Mesendoderm (in vitro differentiated cells): Measurements from ENCODE around the gene AMN.
"Not testable (repeated sequence)": the region's sequence is repeated elsewhere in the genome, so short reads cannot be mapped to it uniquely, and the experiment has no call there.

Experiments used
- DNase-seq: peaks from one replicate; pipeline ENCODE4 v3.0.0; 2013
- H2AK5ac ChIP-seq: 2 replicates; pipeline ENCODE4 v1.6.1; 2013; ENCODE audit warnings: low read length, inconsistent platforms
- H2BK120ac ChIP-seq: 2 replicates; pipeline ENCODE4 v1.6.1; 2013; ENCODE audit warnings: low read depth, mild to moderate bottlenecking, low read length, moderate library complexity, mixed read lengths
- H2BK15ac ChIP-seq: replicated peaks from 2 replicates; pipeline ENCODE4 v1.6.1; 2013; ENCODE audit warnings: low read depth, mild to moderate bottlenecking, moderate library complexity
- H2BK5ac ChIP-seq: 2 replicates; pipeline ENCODE4 v1.6.1; 2013; ENCODE audit warnings: low read length, inconsistent platforms
- H3K18ac ChIP-seq: 2 replicates; pipeline ENCODE4 v1.6.1; 2013; ENCODE audit warnings: mild to moderate bottlenecking, low read length, mixed read lengths
- H3K23ac ChIP-seq: one replicate; pipeline ENCODE4 v1.6.1; 2013; ENCODE audit warnings: low read length
- H3K27ac ChIP-seq: 2 replicates; pipeline ENCODE4 v1.5.1; 2013; ENCODE audit warnings: low read depth, mild to moderate bottlenecking, inconsistent platforms, low read length, moderate library complexity
- H3K27me3 ChIP-seq: 2 replicates; pipeline ENCODE4 v1.6.1; 2013; ENCODE audit warnings: low read length, control low read depth, mild to moderate bottlenecking, inconsistent platforms; ENCODE audit not compliant: insufficient read depth, poor library complexity
- H3K36me3 ChIP-seq: 2 replicates; pipeline ENCODE4 v1.6.1; 2013; ENCODE audit warnings: low read length, inconsistent platforms; ENCODE audit not compliant: control insufficient read depth, insufficient read depth
- H3K4ac ChIP-seq: one replicate; pipeline ENCODE4 v1.6.1; 2013; ENCODE audit warnings: low read depth, mild to moderate bottlenecking, low read length, moderate library complexity
- H3K4me1 ChIP-seq: 2 replicates; pipeline ENCODE4 v1.6.1; 2013; ENCODE audit warnings: low read depth, low read length, inconsistent platforms; ENCODE audit not compliant: control insufficient read depth
- H3K4me2 ChIP-seq: 2 replicates; pipeline ENCODE4 v1.6.1; 2013; ENCODE audit warnings: low read length
- H3K4me3 ChIP-seq: 2 replicates; pipeline ENCODE4 v1.5.1; 2013; ENCODE audit warnings: mild to moderate bottlenecking, low read length
- H3K56ac ChIP-seq: one replicate; pipeline ENCODE4 v1.6.1; 2013; ENCODE audit warnings: low read length
- H3K79me1 ChIP-seq: 2 replicates; pipeline ENCODE4 v1.6.1; 2013; ENCODE audit warnings: low read length, inconsistent platforms
- H3K79me2 ChIP-seq: 2 replicates; pipeline ENCODE4 v1.6.1; 2013; ENCODE audit warnings: mild to moderate bottlenecking, low read length; ENCODE audit not compliant: control insufficient read depth, insufficient read depth
- H3K9ac ChIP-seq: 2 replicates; pipeline ENCODE4 v1.6.1; 2013; ENCODE audit warnings: low read length, inconsistent platforms
- H4K5ac ChIP-seq: one replicate; pipeline ENCODE4 v1.6.1; 2013; ENCODE audit warnings: low read length
- H4K8ac ChIP-seq: one replicate; pipeline ENCODE4 v1.6.1; 2013; ENCODE audit warnings: low read depth, mild to moderate bottlenecking, control low read depth, low read length, moderate library complexity
- WGBS: extraction: QIAGEN DNeasy Blood & Tissue Kit; methylation state at CpG from one replicate; pipeline ENCODE4 v1.1.7; 2013; ENCODE audit warnings: low lambda C conversion rate, missing lambda C conversion rate; ENCODE audit not compliant: insufficient coverage; ENCODE audit errors: extremely low coverage; 5-methylcytosine and 5-hydroxymethylcytosine counted together

Gene AMN

GRCh38 chr14:102893452-102893851, 29.0 kb upstream of the AMN start:
- Histone ChIP-seq H3K79me2 (no peaks in the 10 kb centered on the region), H2BK15ac (no peak overlapping the region), H3K9ac (no peak overlapping the region), H2AK5ac (no peak overlapping the region), H2BK120ac (no peak overlapping the region), H2BK5ac (no peak overlapping the region), H3K4ac (no peak overlapping the region), H4K5ac (no peak overlapping the region), H3K4me1 (no peaks in the 10 kb centered on the region), H3K36me3 (no peaks in the 10 kb centered on the region), H3K27me3 (no peaks in the 10 kb centered on the region), H3K4me2 (no peak overlapping the region), H4K8ac (no peak overlapping the region), H3K23ac (no peak overlapping the region), H3K56ac (no peak overlapping the region), H3K79me1 (no peaks in the 10 kb centered on the region), H3K4me3 (no peak overlapping the region), H3K27ac (no peak overlapping the region), H3K18ac (no peak overlapping the region)
- no CpG with 5 or more reads among the region's 9 CpGs for WGBS
- DNase-seq, result no peak

GRCh38 chr14:102896735-102897134, 25.7 kb upstream of the AMN start:
- H3K27ac ChIP-seq, H2BK5ac ChIP-seq, H3K18ac ChIP-seq, H3K9ac ChIP-seq, H3K79me2 ChIP-seq, H3K4me2 ChIP-seq, H3K4me3 ChIP-seq, H3K23ac ChIP-seq, DNase-seq, H2BK120ac ChIP-seq, H2AK5ac ChIP-seq, H3K36me3 ChIP-seq, H3K4me1 ChIP-seq, H4K5ac ChIP-seq, H3K4ac ChIP-seq, H2BK15ac ChIP-seq, H3K27me3 ChIP-seq, H3K56ac ChIP-seq, H4K8ac ChIP-seq, H3K79me1 ChIP-seq: not testable (repeated sequence)

DNA sequence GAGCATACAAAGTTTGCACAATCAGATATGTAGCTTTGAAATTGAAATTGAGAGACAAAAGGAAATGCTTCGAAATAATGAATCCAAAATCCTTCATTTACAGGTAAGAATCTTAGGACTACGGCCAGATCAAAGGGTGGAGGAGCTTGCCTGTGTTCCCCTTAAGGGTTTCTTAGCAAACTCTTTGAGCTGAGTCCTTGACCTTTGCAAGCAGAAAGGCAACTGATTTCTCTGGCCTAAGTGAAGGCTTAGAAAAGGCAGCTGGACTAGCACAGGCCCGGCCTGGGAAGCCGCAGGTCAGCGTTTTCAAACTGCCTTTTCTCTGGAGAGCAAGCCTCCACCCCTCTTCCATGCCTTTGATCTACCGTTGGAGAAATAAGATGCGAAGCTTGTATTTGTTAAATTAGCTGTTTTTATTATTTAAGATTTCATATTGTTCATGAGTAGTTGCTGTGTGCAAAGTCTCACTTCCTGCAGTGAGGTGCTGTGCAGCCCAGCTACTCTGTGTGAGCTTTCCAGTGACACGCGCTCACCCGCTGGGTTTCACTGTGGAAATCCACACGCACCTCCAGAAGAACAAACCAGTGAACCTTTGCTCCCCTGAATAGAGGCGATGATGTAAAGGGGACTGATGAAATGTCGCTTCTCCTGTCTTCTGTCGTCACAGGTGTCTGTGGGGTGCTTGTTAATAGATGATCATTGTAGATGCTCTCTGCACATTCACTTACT, 25.0 kb upstream of the AMN start:
- Histone ChIP-seq H3K18ac (no peak overlapping the region), H3K79me2 (no peaks in the 10 kb centered on the region), H3K36me3 (no peaks in the 10 kb centered on the region), H3K27ac (no peak overlapping the region), H3K4me1 (no peaks in the 10 kb centered on the region), H2BK15ac (no peak overlapping the region), H3K27me3 (no peaks in the 10 kb centered on the region), H4K5ac (no peak overlapping the region), H3K4me3 (no peak overlapping the region), H2AK5ac (no peak overlapping the region), H2BK5ac (no peak overlapping the region), H3K23ac (no peak overlapping the region), H2BK120ac (no peak overlapping the region), H3K4me2 (no peak overlapping the region), H3K79me1 (no peaks in the 10 kb centered on the region), H3K9ac (no peak overlapping the region), H4K8ac (no peak overlapping the region), H3K4ac (no peak overlapping the region), H3K56ac (no peak overlapping the region)
- DNase-seq, result no peak
- WGBS, result no CpG with 5 or more reads among the region's 14 CpGs

DNA sequence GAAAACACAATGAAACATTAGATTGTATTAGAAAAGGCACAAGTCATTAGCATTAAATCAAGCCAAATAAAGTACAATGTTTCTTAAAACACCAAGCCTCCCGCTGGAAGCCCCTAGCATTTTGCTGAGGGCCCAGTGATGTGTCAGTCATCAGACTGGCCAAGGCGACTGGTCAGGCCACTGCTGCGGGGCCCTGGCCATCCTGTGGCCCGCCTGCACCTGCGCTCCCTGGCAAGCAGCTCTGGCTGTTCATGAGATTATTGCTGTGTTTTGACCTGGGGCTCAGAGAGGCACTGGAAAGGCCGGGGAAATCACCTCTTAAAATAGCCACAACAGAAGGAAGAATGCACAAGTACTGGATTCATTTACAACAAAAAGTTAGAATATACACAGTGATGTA, 24.2 kb upstream of the AMN start:
- Histone ChIP-seq H3K9ac (no peak overlapping the region), H3K23ac (no peak overlapping the region), H3K79me1 (no peaks in the 10 kb centered on the region), H3K18ac (no peak overlapping the region), H2AK5ac (no peak overlapping the region), H3K4me1 (no peaks in the 10 kb centered on the region), H3K4ac (no peak overlapping the region), H3K27me3 (no peaks in the 10 kb centered on the region), H3K4me2 (no peak overlapping the region), H4K8ac (no peak overlapping the region), H3K56ac (no peak overlapping the region), H3K4me3 (no peak overlapping the region), H2BK120ac (no peak overlapping the region), H3K27ac (no peak overlapping the region), H2BK15ac (no peak overlapping the region), H4K5ac (no peak overlapping the region), H3K36me3 (no peaks in the 10 kb centered on the region), H2BK5ac (no peak overlapping the region), H3K79me2 (no peaks in the 10 kb centered on the region)
- DNase-seq, result no peak
- no CpG with 5 or more reads among the region's 6 CpGs for WGBS

- H2BK5ac ChIP-seq, result no peak overlapping the region
- no peaks in the 10 kb centered on the region for H3K79me1 ChIP-seq
- no peak overlapping the region for H3K4me3 ChIP-seq
- H3K36me3 ChIP-seq, result no peaks in the 10 kb centered on the region
- H4K5ac ChIP-seq, result no peak overlapping the region
- H3K56ac ChIP-seq, result no peak overlapping the region
- H3K4me2 ChIP-seq, result no peak overlapping the region
- no peak overlapping the region for H3K27ac ChIP-seq
- DNase-seq, result no peak
- no peak overlapping the region for H3K23ac ChIP-seq
- no peak overlapping the region for H3K9ac ChIP-seq
- no peak overlapping the region for H3K4ac ChIP-seq
- H3K4me1 ChIP-seq, result no peaks in the 10 kb centered on the region
- WGBS, result no CpG with 5 or more reads among the region's 18 CpGs
- no peak overlapping the region for H2BK15ac ChIP-seq
- H2AK5ac ChIP-seq, result no peak overlapping the region
- no peak overlapping the region for H3K18ac ChIP-seq
- H3K27me3 ChIP-seq, result no peaks in the 10 kb centered on the region
- no peaks in the 10 kb centered on the region for H3K79me2 ChIP-seq
- H2BK120ac ChIP-seq, result no peak overlapping the region
- H4K8ac ChIP-seq, result no peak overlapping the region
These were observed 23.5 kb upstream of the AMN start for GRCh38 chr14:102898776-102899515.

GRCh38 chr14:102899516-102899900, 23.0 kb upstream of the AMN start:
- Histone ChIP-seq H3K18ac (no peak overlapping the region), H2AK5ac (no peak overlapping the region), H3K4me1 (no peaks in the 10 kb centered on the region), H3K23ac (no peak overlapping the region), H3K79me2 (no peaks in the 10 kb centered on the region), H2BK120ac (no peak overlapping the region), H4K8ac (no peak overlapping the region), H3K36me3 (no peaks in the 10 kb centered on the region), H3K79me1 (no peaks in the 10 kb centered on the region), H3K27me3 (no peaks in the 10 kb centered on the region), H2BK15ac (no peak overlapping the region), H3K56ac (no peak overlapping the region), H3K4me2 (no peak overlapping the region), H3K9ac (no peak overlapping the region), H3K27ac (no peak overlapping the region), H3K4ac (no peak overlapping the region), H4K5ac (no peak overlapping the region), H2BK5ac (no peak overlapping the region), H3K4me3 (no peak overlapping the region)
- no peak for DNase-seq
- WGBS, result no CpG with 5 or more reads among the region's 8 CpGs
